IPS-18c (cell line): ENCODE results near the gene TRAPPC10.
"Not testable (repeated sequence)": the region's sequence is repeated elsewhere in the genome, so short reads cannot be mapped to it uniquely, and the experiment has no call there.

Source experiments
- H3K4me3 ChIP-seq: 2 replicates; pipeline ENCODE4 v1.7.0; 2013; ENCODE audit warnings: low read depth, mild to moderate bottlenecking, low read length, moderate library complexity; ENCODE audit not compliant: insufficient read depth
- H3K9me3 ChIP-seq: one replicate; pipeline ENCODE4 v1.6.1; 2013; ENCODE audit warnings: mild to moderate bottlenecking, low read length, moderate library complexity; ENCODE audit not compliant: control insufficient read depth, insufficient read depth

Gene TRAPPC10

GRCh38 chr21:44142470-44142869 is 130.4 kb downstream of the TRAPPC10 start:
- H3K4me3 ChIP-seq, H3K9me3 ChIP-seq: not testable (repeated sequence)

- H3K9me3 ChIP-seq, H3K4me3 ChIP-seq: not testable (repeated sequence)
These were observed 131.3 kb downstream of the TRAPPC10 start for GRCh38 chr21:44143380-44143779.

DNA sequence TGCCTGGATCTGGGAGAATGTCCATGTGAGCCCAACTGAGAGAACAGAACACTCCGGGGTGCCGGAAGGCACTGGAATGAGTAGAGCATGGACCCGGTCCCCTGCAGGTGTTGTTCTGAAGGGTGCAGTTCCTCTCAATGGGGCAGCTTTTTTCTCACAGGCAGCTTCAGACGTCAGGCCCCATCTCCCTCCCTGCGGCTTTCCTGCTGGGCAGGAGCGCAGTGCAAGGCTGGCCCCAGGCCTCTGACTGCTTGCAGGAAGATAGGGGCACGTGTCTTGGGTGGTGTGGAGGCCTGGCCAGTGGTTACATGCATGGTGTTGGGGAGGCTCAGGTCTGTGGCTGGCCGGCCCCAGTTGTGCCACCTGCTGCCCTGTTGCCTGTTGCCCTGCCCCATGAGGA is 131.9 kb downstream of the TRAPPC10 start:
- not testable (repeated sequence) for H3K4me3 ChIP-seq, H3K9me3 ChIP-seq

- H3K4me3 ChIP-seq, H3K9me3 ChIP-seq: not testable (repeated sequence)
These were observed 132.9 kb downstream of the TRAPPC10 start for GRCh38 chr21:44144784-44145602.

DNA sequence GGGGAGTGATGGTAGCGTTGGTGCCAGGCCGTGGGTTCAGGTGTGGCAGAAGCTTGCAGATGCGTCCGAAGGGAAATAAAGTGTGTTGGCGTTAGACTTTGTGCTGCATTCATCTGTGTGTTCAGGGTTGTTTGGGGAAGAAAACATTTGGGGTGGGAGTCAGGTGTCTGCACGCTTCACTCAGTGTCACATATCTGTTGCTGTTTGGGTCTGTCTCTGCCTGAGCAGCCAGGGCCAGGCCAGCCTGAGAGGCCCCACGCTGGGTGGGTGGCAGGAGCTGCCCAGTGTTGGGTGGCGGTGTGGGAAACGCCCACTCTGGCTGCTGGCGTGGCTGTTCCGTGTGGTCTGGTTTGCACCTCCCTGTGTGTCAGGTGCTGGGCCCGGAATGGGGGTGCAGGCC is 133.5 kb downstream of the TRAPPC10 start:
- not testable (repeated sequence) for H3K4me3 ChIP-seq, H3K9me3 ChIP-seq

DNA sequence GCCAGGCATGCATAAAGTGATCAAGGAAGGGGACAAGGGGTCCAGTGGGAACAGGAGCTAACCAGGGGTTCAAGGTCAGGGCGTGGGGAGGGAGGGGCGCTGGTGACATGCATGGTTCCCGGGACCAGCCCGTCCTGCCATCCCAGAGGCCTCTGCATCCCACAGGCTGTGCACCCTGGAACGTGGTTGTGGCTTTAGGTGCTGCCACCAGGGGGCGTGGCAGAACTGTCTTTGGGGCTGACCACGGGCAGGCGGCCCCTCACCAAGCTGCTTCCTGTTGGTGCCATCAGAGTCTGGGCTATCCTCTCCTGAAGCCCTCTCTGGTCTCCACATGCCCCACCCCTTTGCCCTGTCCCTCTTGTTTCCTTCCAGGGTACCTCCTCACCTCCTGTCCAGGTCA is 135.0 kb downstream of the TRAPPC10 start:
- H3K4me3 ChIP-seq, H3K9me3 ChIP-seq: not testable (repeated sequence)

- not testable (repeated sequence) for H3K9me3 ChIP-seq, H3K4me3 ChIP-seq
These were observed 138.1 kb downstream of the TRAPPC10 start for GRCh38 chr21:44150255-44150654.

GRCh38 chr21:44153214-44153888 is 141.2 kb downstream of the TRAPPC10 start:
- not testable (repeated sequence) for H3K4me3 ChIP-seq, H3K9me3 ChIP-seq

DNA sequence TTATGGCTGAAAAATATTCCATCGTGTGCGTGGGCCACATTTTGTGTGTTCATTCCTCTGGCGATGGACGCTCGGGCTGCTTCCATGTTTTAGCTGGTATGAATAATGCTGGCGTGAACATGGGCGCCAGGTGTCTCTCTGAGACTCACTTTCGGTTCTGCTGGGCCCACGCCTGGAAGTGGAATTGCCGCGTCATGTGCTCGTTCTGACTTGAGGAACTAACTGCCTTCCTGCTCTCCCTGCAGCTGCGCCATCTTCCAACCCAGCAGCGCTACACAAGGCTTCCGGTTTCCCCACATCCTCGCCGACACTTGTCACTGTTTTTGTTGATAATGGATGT is 141.8 kb downstream of the TRAPPC10 start:
- not testable (repeated sequence) for H3K4me3 ChIP-seq, H3K9me3 ChIP-seq

GRCh38 chr21:44154816-44155230 is 142.7 kb downstream of the TRAPPC10 start:
- not testable (repeated sequence) for H3K4me3 ChIP-seq, H3K9me3 ChIP-seq

DNA sequence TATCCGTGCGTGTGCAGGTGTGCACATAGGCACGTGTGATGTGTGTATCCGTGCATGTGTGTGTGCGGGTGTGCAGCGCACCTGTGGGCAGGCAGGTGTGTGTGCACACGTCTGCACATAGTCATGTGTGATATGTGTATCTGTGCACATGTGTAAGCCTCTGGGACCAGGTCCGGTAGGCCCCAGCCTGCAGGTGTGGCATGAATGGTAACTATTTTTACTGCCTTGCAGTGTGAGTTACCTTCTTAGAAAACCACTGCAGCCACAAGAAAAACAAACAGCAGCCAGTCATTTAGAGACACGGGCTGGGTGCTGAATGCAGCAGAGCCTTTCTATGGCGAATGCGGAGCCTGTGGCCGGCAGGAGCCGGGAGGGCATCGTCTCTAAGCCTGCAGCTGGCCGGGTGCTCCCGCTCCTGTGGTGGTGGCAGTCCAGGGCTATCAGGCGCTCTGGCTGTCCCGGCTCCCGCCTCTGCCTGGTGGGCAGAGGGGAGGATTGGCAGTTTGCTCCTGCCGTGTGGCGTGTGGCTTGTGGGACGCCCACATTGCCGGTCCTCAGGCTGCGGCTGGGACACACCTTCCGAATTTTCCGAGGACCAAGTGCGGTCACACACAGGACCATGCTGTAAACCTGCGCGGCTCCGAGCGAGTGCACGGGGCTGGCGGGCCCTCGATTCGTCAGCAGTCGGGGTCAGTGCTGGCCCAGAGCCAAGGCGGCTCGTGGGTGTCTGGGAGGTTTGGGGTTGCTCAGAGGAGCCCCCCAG is 143.3 kb downstream of the TRAPPC10 start:
- not testable (repeated sequence) for H3K4me3 ChIP-seq, H3K9me3 ChIP-seq

- H3K4me3 ChIP-seq, H3K9me3 ChIP-seq: not testable (repeated sequence)
These were observed 143.9 kb downstream of the TRAPPC10 start for GRCh38 chr21:44155994-44156380.
